GM21360 (cell line): ENCODE measurements around the gene GPNMB.
A peak's percentile ranks its signal among the peaks of the same experiment; 100 is the strongest.
"Not testable (repeated sequence)": the region's sequence is repeated elsewhere in the genome, so short reads cannot be mapped to it uniquely, and the experiment has no call there.

Experiments
- ATAC-seq: cut with Tn5 transposase; IDR thresholded peaks from one replicate; pipeline ENCODE4 v1.9.1; 2021; ENCODE audit warnings: mild to moderate bottlenecking, moderate library complexity; ENCODE audit not compliant: unreplicated experiment

GPNMB gene

DNA sequence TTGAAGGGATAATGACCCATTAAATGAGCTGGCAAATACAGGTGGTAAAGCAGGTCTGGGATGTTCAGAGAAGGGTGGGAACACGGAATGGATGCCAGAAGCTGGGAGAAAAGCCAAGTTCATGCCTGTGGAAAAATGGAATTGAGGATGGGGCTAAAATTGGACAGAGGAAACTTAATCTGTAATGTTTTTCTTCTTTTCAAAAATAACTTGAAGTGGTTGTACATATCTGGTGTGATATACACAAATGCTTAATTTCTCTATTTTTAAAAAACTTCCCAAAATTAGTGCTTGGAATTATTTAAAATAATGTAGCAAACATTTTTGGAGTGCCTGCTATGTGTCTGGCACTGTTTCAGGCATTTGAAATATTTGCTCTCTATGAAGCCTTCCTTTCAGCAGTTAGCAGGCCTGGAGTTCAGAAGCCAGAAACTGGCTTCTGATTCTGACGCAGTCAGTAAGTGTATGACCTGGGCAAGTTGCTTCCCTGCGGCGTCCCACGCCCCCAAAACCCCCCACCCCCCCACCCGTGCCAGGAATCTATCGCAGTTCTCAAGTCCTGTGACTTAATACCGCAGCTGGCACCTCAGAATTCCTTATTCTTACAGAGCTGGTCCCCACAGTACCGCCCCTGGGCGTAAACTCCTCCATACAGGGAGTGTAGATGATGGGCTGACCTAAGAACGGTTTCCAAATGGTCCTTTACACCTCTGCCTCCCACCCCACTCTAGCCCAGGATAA, 51.7 kb downstream of the GPNMB start:
- ATAC-seq: no peak

GRCh38 chr7:23298885-23299769, 52.6 kb downstream of the GPNMB start, which contains the start of gene MALSU1:
MALSU1 (plus strand) TSS chr7:23299339; CDS start chr7:23299353, 14 bp downstream.
- ATAC-seq: peak; percentile 99

DNA sequence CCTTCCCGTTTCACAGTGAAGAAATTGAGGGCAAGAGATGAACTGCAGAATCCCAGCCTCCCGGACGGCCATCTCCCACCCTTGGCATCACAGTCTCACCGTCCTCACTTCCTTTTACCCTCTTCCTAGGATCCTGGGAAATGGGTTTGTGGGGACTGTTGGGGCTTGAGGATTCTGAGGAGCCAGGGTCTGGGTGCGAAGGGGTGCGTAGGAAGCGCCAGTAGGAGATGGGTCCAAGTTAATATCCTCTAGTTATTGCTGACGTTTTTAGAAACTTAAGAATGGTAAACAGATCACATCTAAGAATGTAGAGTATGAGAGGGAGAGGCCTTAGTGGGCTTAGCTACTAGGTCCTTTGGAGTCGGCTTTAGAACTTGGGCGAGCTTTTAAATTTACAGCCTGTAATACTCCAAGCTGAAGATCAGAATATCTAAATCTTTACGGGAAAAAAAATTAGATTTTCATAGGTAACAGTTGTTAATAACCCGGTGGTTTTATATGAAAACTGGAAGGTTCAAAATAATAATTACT, 53.3 kb downstream of the GPNMB start:
- no peak for ATAC-seq

- no peak for ATAC-seq
Observed at GRCh38 chr7:23306936-23307521, 60.5 kb downstream of the GPNMB start.

GRCh38 chr7:23308754-23309153, 62.2 kb downstream of the GPNMB start:
- ATAC-seq: no peak

DNA sequence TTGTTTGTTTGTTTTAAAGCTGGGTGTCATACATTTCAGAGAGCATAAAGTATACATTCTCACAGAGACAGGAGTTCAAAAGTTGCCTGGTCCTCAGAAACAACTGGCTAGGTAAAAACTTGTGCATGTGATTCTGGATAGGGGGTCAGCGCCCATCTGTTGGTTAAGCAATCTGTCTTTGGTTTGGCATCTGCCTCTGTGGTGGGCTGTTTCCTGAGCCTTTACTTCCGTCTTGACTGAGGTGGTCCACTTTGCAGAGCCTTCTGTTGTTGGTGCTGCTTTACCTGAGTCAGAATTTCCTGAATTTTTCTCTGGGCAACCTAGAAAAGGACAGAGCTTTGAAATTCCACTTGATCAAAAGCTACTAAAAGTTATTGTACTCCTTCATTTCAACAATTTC, 65.6 kb downstream of the GPNMB start:
- not testable (repeated sequence) for ATAC-seq

DNA sequence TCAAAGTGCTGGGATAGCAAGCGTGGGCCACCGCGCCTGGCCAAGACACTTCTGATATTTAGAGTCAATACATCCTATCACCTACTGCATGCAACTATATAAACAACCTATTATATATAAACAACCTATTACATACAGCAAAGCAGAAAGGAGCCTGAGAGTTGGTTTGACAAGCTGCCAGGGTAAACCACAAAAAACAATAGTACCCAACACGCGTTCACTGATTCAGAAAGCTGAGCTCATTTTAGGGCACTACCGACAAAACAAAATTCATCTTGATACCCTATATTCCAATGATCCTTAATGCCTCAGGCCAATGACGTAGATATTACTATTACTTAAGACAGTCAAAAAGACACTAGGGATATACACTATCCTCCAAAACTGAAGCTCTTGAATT, 68.8 kb downstream of the GPNMB start:
- ATAC-seq: no peak
